Stimulated activated CD4-positive, alpha-beta T cell treated with anti-CD3 and anti-CD28 coated beads, Interleukin-1b, Interleukin-23, amount 100 ng/mL, for 4 hours (primary cell): ENCODE data around the gene FAM78A.

Source experiments
- DNase-seq, 2 donors: peaks; one replicate each; pipeline ENCODE4 v3.0.0-alpha.2; 2020; ENCODE audit warnings: low read depth in 2 of 2

Gene FAM78A

DNA sequence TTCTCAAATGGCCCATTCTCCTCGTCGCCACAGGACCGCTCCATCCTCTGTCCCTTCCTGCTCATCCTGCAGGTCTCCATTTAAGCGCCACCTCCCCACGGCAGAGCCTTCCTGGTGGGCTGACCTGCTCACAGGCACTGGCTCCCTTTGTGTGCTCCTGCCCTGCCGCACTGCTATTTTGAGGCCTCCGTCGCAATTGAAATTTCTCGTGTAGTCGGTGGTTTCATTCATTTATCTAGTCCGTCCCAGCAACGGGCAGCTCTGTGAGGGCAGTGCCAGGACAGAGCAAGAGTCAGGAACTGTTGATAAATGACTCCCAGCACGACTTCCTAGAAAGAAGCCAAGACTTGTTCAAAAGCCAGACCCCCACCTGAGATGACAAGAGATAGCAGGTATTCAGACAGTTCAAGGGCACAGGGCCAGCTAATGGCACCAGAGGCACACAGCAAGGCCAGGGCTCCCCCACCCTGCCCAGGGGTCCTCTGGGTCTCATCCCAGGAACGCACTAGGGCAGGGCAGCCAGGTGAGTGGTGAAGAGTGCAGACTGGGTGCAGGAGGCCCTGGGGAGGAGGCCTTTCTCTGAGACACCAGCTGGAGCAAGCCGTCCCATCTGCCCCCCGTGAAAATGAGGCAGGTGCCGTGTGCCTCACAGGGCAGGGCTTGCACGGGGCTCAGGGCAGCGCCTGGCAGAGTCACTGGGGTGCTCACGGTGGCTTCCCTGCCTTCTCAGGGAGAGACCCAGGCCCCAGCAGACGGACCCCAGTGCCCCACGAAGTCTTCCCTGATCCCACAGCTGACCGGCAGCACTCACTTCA is 36.9 kb downstream of the FAM78A start:
- no peak for DNase-seq

DNA sequence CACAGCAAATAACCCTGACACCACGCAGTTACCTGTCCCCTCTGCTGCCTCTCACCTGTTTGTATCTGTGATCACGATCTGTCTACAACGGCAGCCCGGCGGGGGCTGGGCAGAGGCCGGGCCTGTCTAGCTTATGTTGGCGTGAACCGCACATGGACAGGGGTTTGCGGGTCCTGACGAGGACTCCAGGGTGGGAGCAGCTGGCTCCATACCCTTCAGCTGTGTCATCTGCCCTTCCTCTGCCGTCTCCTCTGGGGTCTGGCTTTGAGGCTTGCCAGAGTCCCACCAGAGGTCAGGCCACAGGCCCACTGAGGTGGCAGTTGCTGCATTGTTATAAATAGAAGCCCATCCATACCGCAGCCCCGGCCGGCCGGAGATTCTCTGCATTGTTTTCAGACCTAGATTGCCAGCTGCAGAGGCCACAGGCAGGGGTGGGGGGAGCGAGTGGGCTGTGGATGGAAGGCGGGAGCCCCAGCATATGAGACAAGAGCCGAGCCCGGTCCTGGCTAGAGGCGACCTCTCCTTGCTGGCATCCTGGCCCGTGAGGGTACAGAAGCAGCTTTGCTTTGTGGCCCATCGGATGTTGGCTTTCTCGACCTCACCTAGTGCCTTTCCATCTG is 37.8 kb downstream of the FAM78A start:
- DNase-seq, result no peak

DNA sequence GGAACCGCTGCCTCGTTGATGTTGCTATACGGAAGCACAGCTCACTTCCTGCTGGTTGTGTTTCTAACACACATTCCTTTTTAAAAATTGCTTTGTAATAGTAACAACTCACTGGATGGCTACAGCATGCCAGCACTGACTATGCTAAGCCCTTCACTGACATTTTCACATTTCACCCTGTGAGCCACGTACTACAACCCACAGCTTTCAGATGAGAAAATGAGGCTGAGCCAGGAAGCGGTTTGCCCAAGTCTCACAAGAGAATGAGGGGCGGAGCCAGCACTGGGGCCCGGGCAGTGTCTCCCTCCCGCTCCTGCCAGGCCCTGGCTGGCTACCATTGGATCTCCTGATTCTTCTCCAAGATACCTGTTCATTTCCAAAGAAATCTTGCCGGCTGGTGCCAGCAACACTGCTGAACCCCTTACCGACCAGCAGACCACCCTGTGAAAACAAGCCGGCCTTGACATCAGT is 38.3 kb downstream of the FAM78A start:
- peak; percentile 73 to 75 for DNase-seq

DNA sequence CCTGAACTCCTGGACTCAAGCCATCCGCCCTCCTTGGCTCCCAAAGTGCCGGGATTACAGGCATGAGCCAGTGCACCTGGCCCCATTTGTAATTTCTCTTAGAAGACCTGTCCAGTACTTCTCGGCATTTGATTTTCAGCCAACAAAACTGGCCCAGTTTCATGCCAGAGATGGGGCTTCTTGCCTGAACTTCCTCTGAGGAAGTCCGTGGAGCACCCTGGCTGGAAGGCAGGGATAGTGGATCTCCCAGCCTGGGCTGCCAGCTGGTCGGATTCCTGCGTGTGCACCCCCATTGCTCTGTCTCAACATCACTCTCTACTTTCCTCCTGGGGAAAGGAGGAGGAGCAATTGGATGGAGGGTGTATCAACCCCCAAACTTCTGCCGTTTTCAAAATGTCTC is 39.0 kb downstream of the FAM78A start:
- DNase-seq, result no peak

DNA sequence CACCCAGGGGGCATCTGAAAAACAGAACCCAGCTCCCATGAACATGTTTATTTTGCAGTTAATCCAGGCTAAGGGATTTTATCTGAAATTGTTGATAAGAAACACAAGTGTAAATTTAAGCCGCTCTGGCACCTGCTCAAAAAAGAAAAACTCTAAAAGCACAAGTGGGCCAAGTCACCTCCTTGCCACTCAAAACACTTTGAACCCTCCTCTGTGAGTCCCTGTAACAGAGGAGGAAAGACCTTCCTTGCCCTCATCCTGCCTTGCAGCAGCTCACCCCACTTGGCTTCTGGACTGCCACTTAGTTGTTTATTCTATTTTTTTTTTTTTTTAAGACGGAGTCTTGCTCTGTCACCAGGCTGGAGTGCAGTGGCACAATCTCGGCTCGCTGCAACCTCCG is 39.5 kb downstream of the FAM78A start:
- DNase-seq, result no peak

DNA sequence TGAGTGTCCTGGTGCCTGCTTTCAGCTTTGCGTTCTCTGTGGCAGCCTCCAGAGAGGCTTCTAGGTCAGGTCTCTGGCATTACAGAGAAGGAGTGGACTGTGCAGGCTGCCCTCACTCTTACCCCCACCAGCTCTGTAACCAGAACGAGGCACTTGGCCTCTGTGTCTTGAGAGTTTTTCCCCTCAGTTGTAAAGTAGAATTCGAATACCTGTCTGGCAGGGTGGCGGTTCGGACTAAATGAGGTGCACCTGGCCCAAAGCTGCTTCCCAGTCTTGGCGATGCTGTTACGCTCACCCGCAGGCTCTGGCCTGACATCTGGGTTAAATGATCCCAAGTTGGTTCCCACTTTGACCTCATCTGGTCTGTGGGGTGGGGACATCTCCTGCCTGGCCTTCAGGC is 40.1 kb downstream of the FAM78A start:
- DNase-seq, result no peak

DNA sequence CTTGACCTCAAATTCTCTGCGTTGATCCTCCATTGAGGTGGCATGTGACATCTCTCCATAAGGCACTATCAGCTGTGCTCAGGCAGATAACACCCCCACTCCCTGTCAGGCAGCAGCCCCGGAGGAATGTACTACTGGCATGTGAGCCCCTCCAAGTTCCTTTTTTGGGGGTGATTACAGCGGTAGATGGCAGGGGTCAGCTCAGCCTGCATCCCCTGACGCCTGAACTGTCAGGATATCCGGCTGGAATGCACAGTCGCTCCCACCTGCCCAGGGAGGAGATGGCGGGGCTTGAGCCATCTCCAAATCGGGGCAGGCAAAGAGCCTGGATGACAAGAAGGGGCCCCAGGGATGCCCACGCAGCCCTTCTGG is 40.8 kb downstream of the FAM78A start:
- DNase-seq, result no peak

DNA sequence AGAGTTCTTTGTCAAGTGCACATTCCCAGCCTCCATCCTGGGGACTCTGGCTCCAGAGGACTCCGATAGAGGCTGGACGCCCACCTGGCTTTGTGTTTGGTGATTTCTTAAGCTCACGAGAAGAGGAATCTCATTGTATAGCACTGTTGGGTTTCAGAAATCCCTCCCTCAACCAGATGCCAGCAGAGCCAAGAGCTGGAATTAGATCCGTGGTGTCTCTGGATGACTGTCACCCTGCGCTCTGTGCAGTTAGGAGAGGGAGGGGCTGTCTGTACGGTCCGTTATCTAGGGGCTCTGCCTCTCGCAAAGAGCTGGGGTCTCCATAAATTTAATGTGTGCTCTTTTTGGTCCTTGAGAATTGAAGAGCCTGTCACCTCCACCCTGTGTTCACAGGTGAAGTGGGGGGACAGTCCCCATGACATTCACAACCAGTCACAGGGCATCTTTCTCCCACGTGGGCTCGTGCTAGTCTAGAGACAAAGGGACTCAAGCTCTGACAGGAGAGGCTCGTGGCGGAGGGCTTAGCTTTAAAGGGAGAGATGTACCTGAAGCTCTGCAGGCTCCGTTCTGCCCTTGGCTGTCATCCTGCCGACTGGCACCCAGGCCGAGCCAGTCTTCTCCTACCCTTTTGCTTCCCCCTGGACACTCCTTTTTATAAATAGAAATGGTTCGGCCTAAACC is 41.4 kb downstream of the FAM78A start:
- DNase-seq, result no peak

DNA sequence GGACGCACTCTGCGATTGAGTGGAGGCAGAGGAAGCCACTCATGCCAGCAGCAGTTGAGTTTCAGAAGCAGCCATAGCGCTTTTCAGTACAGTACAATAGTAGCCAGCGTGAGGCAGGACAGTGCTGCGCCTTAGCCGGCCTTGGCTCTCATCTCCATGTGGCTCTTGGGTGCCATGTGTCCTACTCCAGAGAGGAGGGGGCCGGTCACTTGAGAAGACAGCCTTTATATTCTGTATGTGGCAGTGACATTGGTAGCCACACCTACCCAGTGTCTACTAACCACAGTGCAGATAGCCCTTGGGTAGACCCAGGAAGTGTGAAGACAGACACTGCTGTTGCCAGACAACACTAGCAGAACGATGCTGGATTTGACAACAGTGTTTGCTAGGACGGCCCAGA is 42.3 kb downstream of the FAM78A start:
- no peak for DNase-seq

DNA sequence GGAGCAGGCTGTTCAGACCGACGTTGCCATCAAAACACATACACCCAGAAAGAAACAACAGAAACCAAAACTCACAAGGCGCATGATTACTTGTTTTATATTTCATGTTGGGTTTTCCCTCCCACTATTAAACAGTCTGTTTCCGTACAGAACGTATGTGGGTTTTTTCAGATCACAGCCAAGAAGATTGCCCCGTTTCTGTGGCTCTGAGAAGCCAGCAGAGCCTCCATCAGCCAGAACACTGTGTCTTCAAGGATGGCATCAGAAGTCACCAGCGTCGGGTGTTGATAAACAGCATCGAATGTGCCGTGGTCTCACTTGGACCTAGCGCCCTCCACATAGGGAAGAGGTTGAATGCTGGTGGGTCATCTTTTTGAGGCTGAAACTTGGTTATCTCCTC is 42.8 kb downstream of the FAM78A start:
- DNase-seq, result no peak

DNA sequence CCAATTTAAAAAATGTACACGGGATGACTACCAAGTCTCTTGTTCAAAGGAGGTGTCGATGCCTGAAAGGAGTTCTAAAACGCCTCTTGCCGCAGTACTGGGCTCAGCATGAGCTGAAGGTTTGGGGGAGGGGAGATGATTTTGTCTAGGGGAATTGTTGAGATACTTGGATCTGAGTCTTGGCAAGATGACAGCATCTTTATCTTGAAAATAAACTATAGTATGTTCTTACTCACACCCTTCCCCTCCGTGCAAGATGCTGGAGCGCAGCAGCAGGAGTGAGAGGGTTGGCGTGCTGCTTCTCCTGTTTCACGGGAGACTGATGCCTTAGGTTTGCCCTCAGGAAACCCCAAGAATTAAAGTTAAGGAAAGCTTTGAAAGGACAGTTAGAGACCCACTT is 47.3 kb downstream of the FAM78A start:
- no peak for DNase-seq

DNA sequence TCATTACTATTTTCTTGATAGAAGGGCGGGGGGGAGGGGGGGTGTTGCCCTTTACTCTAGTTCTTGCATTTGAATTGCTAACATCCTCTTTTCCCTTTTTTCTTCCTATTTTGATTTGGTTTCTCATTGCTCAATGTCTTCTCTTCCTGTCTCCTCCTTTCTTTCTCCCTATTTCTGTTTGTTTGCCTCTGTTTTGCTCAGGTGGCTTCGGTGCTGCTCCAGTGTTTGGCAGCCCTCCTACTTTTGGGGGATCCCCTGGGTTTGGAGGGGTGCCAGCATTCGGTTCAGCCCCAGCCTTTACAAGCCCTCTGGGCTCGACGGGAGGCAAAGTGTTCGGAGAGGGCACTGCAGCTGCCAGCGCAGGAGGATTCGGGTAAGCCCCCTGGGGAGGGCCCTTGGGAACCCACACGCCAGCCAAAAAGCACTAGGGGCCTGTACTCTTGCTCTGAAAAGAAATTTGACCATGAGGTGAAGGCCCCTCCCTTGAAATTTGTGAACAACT is 48.3 kb downstream of the FAM78A start:
- no peak for DNase-seq

DNA sequence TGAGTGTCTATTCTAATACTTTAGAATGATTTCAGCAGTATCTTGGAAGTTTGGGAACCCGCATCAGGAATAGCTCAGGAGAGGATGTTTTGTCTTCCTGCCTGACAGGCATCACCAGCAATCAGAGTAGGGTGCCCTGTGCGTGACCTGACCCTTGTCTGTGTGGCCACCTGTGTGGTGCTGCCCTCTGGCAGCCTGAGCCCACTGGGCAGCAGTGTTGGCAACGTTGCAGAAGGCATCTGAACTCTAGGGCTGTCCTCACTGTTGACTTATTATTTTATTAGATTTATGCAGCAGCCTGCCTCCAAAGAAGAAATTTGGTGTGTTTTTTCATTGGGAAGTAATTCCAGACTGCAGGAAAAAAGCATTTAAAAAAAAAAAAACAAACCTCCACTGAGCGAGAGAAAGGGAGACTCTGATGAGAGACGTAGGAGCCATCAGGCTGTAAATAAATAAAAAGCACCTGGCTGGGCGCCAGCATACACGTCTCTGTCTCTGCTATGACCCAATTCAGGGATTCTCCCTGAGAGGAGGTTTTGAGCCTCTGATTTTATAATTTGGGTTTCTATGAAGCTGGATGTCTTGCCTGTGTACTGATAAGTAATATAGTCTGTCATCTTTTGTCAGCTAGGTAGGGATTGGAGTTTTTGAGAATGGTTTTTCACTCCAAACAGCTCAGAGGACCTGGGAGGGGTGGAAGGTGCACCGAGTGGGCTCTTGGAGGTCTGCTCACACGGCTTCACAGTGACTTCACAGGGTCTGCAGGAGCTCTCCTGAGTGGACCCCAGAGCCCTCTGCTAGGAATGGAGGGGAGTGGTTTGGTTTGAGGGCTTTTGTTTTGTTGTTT is 49.0 kb downstream of the FAM78A start:
- DNase-seq, result no peak

DNA sequence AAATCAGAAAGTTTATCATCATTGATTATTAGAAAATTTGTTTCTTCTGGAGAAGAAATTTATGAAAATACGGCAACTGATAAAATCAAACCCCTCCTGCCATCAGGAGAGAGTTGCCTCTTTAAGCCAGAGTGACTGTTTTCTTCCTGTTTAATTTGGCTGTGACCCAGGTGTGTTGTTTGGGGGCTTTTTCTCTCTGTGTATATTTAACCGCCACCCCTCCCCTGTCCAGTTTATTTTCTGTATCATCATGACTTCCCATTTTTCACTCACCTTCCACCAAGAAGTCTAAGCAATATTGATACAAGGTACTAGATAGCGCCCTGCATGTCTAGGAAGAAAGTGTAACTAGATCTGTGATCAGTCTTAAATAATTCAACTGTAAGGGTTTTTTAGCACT is 50.1 kb downstream of the FAM78A start:
- DNase-seq, result no peak

DNA sequence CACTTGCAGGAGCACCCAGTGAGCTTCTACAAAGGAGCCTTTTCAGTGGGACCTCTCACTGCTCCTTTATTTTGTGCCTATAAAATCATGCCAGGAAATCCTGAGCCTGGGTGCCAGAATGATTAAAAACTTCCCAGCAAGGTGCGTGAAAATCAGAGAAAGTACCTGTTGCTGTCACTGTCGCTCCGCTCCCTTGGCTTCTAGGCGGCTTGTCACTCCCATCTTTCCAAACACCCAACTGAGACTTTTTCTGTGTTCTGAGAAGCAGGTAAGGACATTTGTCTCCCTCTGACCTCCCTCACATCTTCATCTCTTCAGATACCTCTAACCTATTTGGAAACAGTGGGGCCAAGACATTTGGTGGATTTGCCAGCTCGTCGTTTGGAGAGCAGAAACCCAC is 53.9 kb downstream of the FAM78A start:
- DNase-seq, result no peak

DNA sequence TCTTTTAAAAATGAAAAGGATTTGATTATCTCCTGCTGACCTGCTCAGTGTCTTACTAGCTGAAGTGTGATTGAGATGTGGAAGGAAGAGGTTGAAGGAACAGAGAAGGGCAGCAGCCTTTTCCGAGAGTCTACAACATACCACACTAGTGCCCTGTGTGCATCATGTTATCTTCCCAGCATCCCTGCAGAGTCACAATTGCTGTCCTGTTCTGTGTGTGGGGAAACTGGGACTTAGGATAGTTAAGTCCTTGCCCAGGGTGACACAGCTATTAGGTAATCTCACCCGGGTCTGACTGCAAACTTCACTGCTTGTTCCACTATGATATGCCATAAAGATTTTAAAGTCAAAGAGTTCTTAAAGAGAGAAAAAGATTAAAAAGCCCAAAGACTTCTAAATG is 55.8 kb downstream of the FAM78A start:
- no peak for DNase-seq

DNA sequence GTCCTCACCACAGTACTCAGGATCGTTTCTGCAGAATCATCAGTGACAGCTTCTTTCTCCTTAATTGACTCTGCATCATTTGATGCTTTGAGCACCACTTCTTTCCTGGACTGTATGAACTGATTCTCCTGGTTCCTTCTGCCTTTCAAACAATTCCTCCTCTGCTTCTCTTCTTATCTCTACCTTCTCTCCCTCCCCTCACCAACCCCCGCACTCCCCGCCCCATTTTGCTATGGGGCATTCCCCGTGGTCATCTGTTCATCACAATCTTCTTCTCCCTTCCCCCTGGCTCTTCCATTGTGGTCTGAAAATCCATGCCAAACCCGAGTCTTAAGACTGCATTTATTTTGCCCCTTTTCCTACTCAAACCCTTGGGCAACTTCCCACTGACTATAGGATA is 57.9 kb downstream of the FAM78A start:
- DNase-seq, result no peak

DNA sequence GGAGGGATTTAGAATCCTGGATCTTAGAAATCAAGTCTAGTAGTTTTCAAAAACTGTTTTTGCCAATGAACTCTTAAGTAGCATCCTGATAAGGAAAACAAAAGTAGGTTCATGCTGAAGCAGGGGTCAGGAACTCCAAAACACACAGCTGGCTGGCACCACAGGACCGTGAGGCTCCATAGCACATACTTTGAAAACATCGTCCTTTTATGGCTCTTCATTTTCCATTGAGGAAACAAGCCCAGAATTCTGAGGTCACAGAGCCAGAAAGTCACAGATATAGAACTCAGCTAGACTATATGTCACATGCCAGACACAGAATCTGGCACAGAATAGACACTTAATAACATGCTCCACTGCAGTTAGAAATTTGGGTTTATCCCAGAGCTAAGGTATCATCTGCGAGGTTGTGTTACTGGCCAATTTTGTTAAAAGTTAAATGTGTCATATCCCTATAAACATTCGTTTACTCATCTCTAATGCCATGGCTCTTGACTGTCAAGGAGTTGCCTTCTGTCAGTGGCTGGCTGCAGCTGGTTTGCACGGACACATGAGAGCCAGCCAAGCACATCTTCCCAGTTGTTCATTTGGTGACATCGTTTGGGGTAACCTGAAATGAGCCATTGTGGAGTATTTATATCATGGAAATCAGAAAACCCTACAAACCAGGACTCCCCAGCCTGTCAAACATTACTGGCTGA is 58.8 kb downstream of the FAM78A start:
- no peak for DNase-seq

DNA sequence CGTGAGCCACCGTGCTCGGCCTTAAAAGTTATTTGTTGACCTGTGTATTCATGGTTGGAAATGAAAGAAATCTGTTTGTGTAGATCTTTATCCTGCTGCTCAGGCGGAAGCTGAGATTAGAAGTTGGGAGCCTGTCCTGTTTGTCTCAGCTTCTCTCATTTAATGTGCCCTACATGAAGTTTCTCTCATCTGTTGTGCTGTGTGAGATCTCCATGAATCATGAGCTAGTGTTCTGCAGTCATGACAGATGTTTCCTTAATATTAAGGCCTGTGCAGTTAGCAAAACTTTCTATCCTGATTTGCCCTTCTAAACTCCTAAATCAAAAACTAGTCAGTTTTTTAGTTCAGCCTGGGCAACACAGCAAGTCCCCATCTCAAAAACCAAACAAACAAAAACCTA is 59.5 kb downstream of the FAM78A start:
- no peak for DNase-seq

DNA sequence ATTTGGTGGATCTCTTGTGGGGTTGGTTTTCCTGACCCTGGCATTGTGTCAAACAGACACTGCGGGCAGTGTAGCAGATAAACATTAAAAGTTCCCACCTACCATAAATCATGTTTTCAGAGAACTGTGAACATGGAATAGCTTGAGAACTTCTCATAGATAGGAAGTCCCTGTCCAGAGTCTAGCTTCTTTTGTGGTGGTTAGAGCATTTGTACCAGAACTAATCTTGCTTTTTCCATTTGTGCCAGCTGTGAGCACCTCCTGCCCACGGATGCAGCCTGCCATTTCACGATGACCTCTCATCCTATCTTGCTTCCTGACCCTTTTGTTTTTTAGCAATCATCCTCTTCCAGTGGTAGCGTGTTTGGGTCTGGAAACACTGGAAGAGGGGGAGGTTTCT is 61.4 kb downstream of the FAM78A start:
- no peak for DNase-seq

DNA sequence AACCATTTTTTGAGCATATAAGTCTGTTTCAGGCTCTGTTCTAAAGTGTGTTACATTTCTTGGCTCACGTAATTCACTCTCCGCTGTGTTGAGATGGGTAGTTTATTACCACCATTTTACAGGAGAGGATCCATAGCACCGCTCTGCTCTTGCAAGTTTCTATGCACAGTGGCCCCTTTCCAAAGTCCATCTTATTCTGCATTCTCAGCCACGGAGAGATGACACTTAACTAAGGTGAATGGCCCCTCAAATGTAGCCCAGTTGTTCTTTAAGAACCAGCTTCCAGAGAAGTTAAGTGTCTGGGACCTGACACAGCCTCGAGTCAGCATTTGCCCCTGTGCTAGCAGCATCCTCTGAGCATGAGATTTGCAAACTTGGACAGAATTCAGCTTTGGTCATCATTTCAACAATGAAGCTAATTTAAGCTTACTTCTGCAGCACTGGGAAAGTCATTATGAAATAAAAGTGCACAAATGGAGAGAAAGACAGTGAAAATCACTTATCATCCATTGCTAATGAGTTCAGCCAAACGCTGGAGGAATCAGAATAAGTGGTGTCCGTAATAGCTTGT is 61.9 kb downstream of the FAM78A start:
- no peak for DNase-seq
